ENCODE results near the gene HOXC9.

DNA sequence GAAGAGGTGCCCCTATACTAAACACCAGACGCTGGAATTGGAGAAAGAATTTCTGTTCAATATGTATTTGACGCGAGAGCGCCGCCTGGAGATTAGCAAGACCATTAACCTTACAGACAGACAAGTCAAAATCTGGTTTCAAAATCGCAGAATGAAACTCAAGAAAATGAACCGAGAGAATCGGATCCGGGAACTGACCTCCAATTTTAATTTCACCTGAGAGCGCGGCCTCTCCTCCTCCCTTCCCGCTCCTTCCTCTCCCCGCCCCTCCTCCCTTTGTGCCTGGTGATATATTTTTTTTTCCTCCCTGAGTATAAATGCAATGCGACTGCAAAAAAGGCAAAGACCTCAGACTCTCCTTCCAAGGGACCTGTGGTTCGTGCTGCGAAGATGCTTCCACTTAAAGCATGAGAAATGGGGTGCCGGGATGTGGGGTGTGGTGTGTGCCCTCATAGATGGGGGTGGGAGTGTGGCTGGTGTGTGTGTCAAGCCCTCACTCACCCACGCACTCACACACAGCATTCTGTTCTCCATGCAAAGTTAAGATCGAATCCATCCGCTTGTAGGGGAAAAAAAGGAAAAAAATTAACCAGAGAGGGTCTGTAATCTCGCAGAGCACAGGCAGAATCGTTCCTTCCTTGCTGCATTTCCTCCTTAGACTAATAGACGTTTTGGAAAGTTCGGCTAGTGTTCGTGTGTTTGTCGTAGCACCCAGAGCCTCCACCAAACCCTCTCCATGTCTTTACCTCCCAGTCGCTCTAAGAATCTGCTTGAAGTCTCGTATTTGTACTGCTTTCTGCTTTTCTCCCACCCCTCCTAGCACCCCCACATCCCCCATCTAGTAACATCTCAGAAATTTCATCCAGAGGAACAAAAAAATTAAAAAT lies 10.5 kb upstream of the HOXC9 start:
- TF ChIP-seq POLR2AphosphoS5 (IDR thresholded peaks at IDR 0.05; ENCODE audit: insufficient read depth in 1 of 2, low read depth in 1 of 2): no peak
- TF ChIP-seq, protein P1, sequence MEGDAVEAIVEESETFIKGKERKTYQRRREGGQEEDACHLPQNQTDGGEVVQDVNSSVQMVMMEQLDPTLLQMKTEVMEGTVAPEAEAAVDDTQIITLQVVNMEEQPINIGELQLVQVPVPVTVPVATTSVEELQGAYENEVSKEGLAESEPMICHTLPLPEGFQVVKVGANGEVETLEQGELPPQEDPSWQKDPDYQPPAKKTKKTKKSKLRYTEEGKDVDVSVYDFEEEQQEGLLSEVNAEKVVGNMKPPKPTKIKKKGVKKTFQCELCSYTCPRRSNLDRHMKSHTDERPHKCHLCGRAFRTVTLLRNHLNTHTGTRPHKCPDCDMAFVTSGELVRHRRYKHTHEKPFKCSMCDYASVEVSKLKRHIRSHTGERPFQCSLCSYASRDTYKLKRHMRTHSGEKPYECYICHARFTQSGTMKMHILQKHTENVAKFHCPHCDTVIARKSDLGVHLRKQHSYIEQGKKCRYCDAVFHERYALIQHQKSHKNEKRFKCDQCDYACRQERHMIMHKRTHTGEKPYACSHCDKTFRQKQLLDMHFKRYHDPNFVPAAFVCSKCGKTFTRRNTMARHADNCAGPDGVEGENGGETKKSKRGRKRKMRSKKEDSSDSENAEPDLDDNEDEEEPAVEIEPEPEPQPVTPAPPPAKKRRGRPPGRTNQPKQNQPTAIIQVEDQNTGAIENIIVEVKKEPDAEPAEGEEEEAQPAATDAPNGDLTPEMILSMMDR (IDR thresholded peaks at IDR 0.05): no peak
